Kidney (tissue), 2 donors: Measurements from ENCODE around the gene CCDC8. TPM values are rescaled to one million over a fixed set of nuclear protein-coding genes. Genes with fewer than 3 reads are reported as not detected.

ENCODE experiments used
- polyA plus RNA-seq: library from polyadenylated mRNA; stranded (reverse); fragments of 350-450 nt; fragmentation: Illumina TruSeq; extraction: RNeasy Lipid Tissue Mini Kit (QIAGEN cat#74804); gene quantifications from one replicate; pipeline ENCODE4 v1.2.3, GENCODE V29; 2014; ENCODE audit warnings: low read depth, low replicate concordance; ENCODE audit not compliant: insufficient read depth
- total RNA-seq: library from RNA; stranded (reverse); fragmentation: NEBNext Ultra II Directional; extraction: Animal tissue kit (Norgen Biotek cat#: 25700); gene quantifications from one replicate; pipeline ENCODE4 v1.2.1, GENCODE V29; 2021
- donor health status: DM: yes; HTN: yes; CAD: no.

Gene CCDC8
- total and polyA plus RNA-seq, 2 donors from 2014 or later, result 18.9 to 21.0 TPM

Other genes starting within 250 kb of the CCDC8 start
- gene IGFL1, start 183.8 kb downstream of the CCDC8 start, total RNA-seq, result not detected
- gene IGFL1, start 183.8 kb downstream of the CCDC8 start, polyA plus RNA-seq, result not detected
- 40.4 TPM for gene HIF3A, start 116.5 kb downstream of the CCDC8 start, total RNA-seq
- gene HIF3A, start 116.5 kb downstream of the CCDC8 start, polyA plus RNA-seq, result 3.3 TPM
- 63.7 TPM for gene PPP5C, start 66.5 kb downstream of the CCDC8 start, total RNA-seq
- gene PPP5C, start 66.5 kb downstream of the CCDC8 start, polyA plus RNA-seq, result 54.3 TPM
- 0.09 TPM for gene PNMA8C, start 15.4 kb upstream of the CCDC8 start, total RNA-seq
- gene PNMA8C, start 15.4 kb upstream of the CCDC8 start, polyA plus RNA-seq, result 0.09 TPM
- gene PNMA8A, start 58.0 kb upstream of the CCDC8 start, total RNA-seq, result 16.2 TPM
- gene PNMA8A, start 58.0 kb upstream of the CCDC8 start, polyA plus RNA-seq, result 12.5 TPM
- gene PNMA8B, start 82.3 kb upstream of the CCDC8 start, total RNA-seq, result 1.3 TPM
- 0.67 TPM for gene PNMA8B, start 82.3 kb upstream of the CCDC8 start, polyA plus RNA-seq
- 217 TPM for gene CALM3, start 187.8 kb upstream of the CCDC8 start, total RNA-seq
- 350 TPM for gene CALM3, start 187.8 kb upstream of the CCDC8 start, polyA plus RNA-seq
- gene PTGIR, start 211.5 kb upstream of the CCDC8 start, total RNA-seq, result 10.1 TPM
- gene PTGIR, start 211.5 kb upstream of the CCDC8 start, polyA plus RNA-seq, result 7.5 TPM
- gene GNG8, start 222.6 kb upstream of the CCDC8 start, total RNA-seq, result not detected
- gene GNG8, start 222.6 kb upstream of the CCDC8 start, polyA plus RNA-seq, result not detected
- gene DACT3, start 247.6 kb upstream of the CCDC8 start, total RNA-seq, result 10.4 TPM
- 5.4 TPM for gene DACT3, start 247.6 kb upstream of the CCDC8 start, polyA plus RNA-seq